Fibroblast of the aortic adventitia (primary cell): ENCODE results near the gene RTL5. TPM values are rescaled to one million over a fixed set of nuclear protein-coding genes. Genes with fewer than 3 reads are reported as not detected.

ENCODE experiments used
- DNase-seq: peaks from one replicate; pipeline ENCODE4 v3.0.0-alpha.2; 2010; ENCODE audit warnings: low read depth
- H3K4me3 ChIP-seq: 2 replicates; pipeline ENCODE4 v1.5.1; 2011; ENCODE audit warnings: low read depth, mild to moderate bottlenecking, control low read depth, low read length, moderate library complexity
- total RNA-seq: library from RNA; depleted of rRNA; stranded (reverse); fragments of >200 nt; gene quantifications from 2 replicates; pipeline ENCODE4 v1.2.3, GENCODE V29; 2012; ENCODE audit warnings: low replicate concordance
- TF ChIP-seq, protein P1 (sequence below): IDR thresholded peaks from 2 replicates; pipeline ENCODE4 v1.5.1; 2011; ENCODE audit warnings: mild to moderate bottlenecking, low read length, control low read depth, inconsistent platforms; ENCODE audit not compliant: insufficient read depth

The RTL5 gene
- total RNA-seq, 1 donor: 2.3 TPM

DNA sequence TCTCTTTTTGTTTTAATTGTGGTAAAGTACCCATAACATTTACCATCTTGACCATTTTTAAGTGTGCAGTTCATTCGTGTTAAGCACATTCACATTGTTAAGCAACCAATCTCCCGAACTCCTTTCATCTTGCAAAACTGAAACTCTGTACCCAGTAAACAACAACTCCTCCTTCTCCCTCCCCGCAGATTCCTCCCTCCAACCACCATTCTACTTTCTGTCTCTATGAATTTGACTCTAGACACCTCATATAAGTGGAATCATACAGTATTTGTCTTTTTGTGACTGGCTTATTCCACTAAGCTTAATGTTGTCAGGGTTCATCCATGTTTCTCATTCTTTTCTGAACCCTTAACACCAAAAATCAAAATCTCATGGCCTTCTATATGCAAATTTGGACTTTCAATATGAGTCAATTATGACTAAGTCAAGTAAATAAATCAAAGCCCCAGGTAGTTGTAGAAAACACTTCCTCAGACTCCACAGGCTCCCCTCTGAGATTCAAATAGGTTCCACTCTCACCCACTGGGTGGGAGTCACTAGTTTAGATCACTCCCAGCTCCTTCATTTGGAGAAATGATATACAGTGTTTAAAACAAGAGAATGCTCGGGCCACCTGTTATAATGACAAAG, 9.8 kb upstream of the RTL5 start:
- TF ChIP-seq, protein P1, sequence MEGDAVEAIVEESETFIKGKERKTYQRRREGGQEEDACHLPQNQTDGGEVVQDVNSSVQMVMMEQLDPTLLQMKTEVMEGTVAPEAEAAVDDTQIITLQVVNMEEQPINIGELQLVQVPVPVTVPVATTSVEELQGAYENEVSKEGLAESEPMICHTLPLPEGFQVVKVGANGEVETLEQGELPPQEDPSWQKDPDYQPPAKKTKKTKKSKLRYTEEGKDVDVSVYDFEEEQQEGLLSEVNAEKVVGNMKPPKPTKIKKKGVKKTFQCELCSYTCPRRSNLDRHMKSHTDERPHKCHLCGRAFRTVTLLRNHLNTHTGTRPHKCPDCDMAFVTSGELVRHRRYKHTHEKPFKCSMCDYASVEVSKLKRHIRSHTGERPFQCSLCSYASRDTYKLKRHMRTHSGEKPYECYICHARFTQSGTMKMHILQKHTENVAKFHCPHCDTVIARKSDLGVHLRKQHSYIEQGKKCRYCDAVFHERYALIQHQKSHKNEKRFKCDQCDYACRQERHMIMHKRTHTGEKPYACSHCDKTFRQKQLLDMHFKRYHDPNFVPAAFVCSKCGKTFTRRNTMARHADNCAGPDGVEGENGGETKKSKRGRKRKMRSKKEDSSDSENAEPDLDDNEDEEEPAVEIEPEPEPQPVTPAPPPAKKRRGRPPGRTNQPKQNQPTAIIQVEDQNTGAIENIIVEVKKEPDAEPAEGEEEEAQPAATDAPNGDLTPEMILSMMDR: no peak
- no peak for DNase-seq

GRCh38 chrX:72139538-72139937, 7.8 kb upstream of the RTL5 start:
- TF ChIP-seq, protein P1: no peak
- H3K4me3 ChIP-seq: no peak overlapping the region
- no peak for DNase-seq

More for the DNA sequence above, 9.8 kb upstream of the RTL5 start:
- H3K4me3 ChIP-seq: no peak overlapping the region

GRCh38 chrX:72137846-72138495, 6.3 kb upstream of the RTL5 start:
- DNase-seq: no peak
- TF ChIP-seq, protein P1: no peak
- H3K4me3 ChIP-seq: no peak overlapping the region

DNA sequence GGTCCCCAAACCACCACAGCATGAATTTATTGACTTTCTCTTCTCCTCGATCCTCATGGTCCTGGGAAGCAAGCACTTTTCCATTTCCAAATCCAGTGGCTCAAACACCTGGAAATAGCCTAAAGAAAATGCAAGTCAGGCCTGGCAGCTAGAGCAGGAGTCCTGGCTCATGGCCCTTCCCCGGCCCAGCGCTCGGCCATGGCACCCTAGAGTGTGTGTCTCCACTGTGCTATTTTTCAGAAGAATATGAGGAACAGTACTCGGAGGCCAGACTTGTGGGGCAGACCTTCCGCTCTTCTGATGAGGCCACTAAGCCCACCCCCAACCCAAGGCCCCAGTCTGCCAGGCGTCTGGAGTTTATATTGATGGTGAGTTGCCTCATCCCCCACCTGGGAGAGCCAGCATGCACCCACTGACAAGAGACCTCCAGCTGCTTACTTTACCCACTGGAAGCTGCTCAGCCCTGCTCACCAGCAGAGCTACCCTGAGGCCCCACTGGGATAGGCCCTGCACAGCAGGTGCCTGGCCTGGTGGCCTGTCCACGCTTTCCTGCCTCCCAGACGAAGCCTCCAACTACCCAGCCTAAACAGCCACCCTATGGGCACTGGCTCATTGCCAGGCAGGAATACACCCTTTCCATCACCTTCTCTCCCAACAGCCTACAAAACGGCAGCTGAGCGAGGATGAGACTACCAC, 2.3 kb upstream of the RTL5 start:
- TF ChIP-seq, protein P1: no peak
- DNase-seq: no peak
- H3K4me3 ChIP-seq: no peak overlapping the region

- H3K4me3 ChIP-seq: peak overlapping the region; percentile 63
- DNase-seq: no peak
- TF ChIP-seq, protein P1: no peak
Observed at GRCh38 chrX:72132456-72132855, 741 bp upstream of the RTL5 start.

- DNase-seq: no peak
- peak overlapping the region; percentile 63 for H3K4me3 ChIP-seq
- TF ChIP-seq, protein P1: no peak
Observed at GRCh38 chrX:72130762-72131250, 909 bp downstream of the RTL5 start.
